RWPE1 (cell line): ENCODE measurements around the gene KCNK10.

Experiments used
- CTCF ChIA-PET: fragments of 350-600 bp; sonication (Branson Sonifier 250); formaldehyde crosslinking; extraction: SDS; loops from one replicate; lab custom pipeline; 2021; lab: Yijun Ruan, JAX
- POLR2A ChIA-PET: fragments of 400-600 bp; formaldehyde crosslinking; extraction: SDS; loops from one replicate; lab custom pipeline; 2020; ENCODE audit warnings: antibody characterized with exemption; ENCODE audit not compliant: low non-redundant PET; lab: Yijun Ruan, JAX
- DNase-seq: peaks from one replicate; pipeline ENCODE4 v3.0.0; 2012; ENCODE audit warnings: low spot score
- H3K27ac ChIP-seq: fragments of 450-650 bp; 2 replicates; pipeline ENCODE4 v1.5.1; 2017
- TF ChIP-seq, protein P1 (sequence below): fragments of 450-650 bp; conservative IDR thresholded peaks from 2 replicates; pipeline ENCODE4 v1.5.1; 2017; ENCODE audit warnings: low read depth, mild to moderate bottlenecking

The KCNK10 gene

DNA sequence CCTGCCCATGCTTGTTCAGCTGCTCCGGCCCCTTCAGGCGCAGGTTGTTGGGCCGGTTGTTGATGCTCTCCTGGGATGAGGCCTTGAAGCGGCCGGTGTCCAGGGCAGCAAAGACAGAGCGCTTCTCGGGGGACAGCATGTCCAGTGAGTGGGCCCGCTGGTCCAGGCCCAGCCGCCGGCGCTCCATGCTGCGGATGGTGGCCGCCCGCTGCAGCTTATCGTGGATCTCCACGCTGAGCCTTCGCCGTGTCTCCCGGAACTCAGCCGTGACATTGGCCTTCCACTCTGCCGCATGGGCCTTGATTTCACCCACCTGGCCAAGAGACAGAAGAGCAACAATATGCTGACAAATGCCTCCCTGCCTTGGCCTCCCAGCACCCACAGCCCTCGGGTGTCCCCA is 137.2 kb downstream of the KCNK10 start:
- no peak overlapping the region for H3K27ac ChIP-seq
- ChIA-PET POLR2A (no interaction called here), CTCF (no interaction called here)
- TF ChIP-seq, protein P1, sequence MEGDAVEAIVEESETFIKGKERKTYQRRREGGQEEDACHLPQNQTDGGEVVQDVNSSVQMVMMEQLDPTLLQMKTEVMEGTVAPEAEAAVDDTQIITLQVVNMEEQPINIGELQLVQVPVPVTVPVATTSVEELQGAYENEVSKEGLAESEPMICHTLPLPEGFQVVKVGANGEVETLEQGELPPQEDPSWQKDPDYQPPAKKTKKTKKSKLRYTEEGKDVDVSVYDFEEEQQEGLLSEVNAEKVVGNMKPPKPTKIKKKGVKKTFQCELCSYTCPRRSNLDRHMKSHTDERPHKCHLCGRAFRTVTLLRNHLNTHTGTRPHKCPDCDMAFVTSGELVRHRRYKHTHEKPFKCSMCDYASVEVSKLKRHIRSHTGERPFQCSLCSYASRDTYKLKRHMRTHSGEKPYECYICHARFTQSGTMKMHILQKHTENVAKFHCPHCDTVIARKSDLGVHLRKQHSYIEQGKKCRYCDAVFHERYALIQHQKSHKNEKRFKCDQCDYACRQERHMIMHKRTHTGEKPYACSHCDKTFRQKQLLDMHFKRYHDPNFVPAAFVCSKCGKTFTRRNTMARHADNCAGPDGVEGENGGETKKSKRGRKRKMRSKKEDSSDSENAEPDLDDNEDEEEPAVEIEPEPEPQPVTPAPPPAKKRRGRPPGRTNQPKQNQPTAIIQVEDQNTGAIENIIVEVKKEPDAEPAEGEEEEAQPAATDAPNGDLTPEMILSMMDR, result no peak
- no peak for DNase-seq

DNA sequence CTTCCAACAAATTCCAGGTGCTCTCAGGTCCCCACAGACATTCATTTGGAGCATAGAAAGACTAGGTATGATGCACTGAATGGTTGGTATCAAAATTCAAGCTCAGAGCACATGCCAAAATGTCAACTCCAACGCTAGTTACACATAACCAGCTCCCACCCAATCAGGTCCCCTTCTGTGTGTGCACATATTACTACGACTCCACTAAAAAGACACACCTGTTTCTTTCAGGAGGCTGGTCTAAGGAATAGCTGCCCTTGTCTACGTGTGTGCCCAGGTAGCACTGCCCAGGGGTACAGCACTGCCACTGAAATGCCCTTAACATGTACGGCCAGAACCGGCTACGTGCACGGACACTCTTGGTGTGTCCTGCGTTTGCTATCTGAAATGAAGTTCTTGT is 138.1 kb downstream of the KCNK10 start:
- no peak overlapping the region for H3K27ac ChIP-seq
- TF ChIP-seq, protein P1, result no peak
- DNase-seq, result no peak
- CTCF ChIA-PET, result no interaction called here
- POLR2A ChIA-PET, result no interaction called here

DNA sequence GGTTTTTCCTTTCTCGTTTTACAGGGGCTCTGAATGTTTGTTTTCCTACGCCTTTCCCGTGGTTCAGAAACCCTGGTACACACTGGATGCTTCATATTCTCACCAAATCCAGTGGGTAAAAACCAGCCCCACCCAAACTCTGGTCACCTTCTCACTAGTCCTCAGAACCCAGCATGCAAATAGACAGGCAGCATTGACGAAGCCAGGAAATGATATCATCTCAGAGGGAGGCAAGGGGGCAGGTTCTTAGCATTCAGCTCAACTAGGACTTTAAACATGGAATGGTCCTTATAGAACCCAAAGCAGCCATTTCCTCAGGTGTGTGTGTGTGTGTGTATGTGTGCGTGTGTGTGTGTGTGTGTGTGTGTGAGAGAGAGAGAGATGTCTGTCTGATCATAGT is 142.0 kb downstream of the KCNK10 start:
- no peak overlapping the region for H3K27ac ChIP-seq
- ChIA-PET CTCF (interaction anchor here (0.7 kb wide), 1 partner anchor 8 kb away, joined by 3 read pairs; no protein-coding TSS in a partner anchor), POLR2A (no interaction called here)
- DNase-seq, result no peak
- TF ChIP-seq, protein P1, result no peak

DNA sequence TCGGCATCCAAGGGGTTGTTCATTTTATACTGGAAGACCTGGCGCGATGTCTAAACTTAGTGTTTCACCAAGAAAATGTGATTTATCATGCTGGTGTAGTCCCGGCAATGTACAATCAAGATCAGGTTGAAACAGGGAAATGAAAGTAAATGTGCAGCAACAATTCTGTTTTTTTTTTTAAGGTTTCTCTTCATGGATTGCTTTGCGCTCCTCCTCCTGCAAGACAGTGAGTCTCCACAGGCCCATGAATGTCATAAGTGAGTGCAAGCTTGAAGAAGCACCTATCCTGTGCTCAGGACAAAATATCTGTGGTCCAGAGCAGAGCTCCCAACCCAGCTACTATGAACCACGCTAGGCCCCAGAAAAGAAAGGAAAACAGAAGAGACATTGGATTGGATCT is 143.4 kb downstream of the KCNK10 start:
- H3K27ac ChIP-seq, result no peak overlapping the region
- TF ChIP-seq, protein P1, result no peak
- ChIA-PET POLR2A (no interaction called here), CTCF (no interaction called here)
- no peak for DNase-seq

DNA sequence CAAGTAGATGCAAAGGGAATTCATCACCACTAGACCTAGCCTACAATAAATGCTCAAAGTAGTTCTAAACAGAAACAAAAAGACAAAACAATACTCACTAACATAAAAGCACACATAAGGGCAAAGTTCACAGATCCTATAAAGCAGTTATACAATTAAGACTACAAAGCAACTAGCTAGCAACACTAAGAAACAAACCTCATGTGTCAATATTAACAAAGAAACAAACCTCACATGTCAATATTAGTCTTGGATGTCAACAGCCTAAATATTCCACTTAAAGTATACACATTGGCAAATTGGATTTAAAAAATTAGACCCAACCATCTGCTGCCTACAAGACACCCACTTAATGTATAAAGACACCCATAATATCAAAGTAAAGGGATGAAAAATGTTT is 152.7 kb downstream of the KCNK10 start:
- ChIA-PET POLR2A (no interaction called here), CTCF (no interaction called here)
- DNase-seq, result no peak
- no peak overlapping the region for H3K27ac ChIP-seq
- TF ChIP-seq, protein P1, result no peak

DNA sequence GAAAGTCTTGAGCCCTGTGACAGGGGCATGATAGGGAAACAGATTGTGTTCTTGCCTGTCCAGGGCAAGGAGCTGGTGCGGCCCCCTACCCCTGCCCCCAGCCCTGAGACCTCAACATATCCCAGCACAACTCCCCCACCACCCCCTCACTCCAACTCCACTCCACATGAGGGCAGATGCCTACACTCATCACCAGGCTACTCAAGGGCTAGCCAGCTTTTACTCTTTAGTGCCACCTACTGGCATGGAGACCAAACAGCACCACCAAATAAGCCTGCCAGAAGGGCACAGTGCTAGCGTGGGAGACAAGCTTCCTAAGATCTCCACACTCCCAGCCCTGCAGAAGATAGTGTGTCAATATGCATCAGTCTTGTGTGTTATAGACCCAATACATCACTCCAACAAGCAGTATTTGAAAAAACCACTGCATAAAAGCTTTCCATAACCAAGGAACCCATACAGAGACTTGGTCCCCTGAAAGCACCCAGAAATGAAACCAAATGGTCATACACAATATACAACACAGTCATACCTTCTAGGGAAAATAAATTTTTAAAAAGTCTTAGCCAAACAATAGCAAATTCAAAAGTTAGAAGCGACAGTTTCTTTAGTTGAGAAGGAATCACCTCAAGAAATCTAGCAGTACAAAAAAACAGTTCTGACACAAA is 154.4 kb downstream of the KCNK10 start:
- ChIA-PET CTCF (interaction anchor here (0.7 to 1.1 kb wide), 3 partner anchors 18 to 588 kb away, joined by 3 read pairs; no protein-coding TSS in a partner anchor), POLR2A (no interaction called here)
- no peak for DNase-seq
- TF ChIP-seq, protein P1, result peak; percentile 45
- no peak overlapping the region for H3K27ac ChIP-seq
